Measurements from ENCODE around the gene IP6K3.

The IP6K3 gene

DNA sequence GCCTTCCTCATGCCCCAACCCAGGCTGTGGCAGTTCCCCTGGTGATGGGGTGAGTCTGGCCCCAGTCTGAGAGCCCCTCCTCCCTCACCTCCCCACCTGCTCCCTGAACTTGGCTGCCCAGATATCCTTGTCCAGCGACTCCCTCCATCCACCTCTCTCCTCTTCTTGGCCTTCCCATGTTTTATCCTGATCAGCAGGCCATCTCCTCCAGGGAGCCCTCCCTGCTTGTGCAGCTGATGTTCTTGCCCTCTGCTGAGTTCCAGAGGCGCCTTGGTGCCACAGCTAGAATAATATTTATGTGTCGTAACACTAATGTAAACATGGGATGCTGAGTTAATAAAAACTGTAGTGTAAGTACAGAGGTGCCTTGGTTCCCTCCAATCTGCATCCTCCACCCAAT lies 10.4 kb upstream of the IP6K3 start:
- TF ChIP-seq, protein P1, sequence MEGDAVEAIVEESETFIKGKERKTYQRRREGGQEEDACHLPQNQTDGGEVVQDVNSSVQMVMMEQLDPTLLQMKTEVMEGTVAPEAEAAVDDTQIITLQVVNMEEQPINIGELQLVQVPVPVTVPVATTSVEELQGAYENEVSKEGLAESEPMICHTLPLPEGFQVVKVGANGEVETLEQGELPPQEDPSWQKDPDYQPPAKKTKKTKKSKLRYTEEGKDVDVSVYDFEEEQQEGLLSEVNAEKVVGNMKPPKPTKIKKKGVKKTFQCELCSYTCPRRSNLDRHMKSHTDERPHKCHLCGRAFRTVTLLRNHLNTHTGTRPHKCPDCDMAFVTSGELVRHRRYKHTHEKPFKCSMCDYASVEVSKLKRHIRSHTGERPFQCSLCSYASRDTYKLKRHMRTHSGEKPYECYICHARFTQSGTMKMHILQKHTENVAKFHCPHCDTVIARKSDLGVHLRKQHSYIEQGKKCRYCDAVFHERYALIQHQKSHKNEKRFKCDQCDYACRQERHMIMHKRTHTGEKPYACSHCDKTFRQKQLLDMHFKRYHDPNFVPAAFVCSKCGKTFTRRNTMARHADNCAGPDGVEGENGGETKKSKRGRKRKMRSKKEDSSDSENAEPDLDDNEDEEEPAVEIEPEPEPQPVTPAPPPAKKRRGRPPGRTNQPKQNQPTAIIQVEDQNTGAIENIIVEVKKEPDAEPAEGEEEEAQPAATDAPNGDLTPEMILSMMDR (IDR thresholded peaks at IDR 0.05; ENCODE audit: control extremely low read depth, extremely low read depth, low read depth, missing control alignments) = no peak
- POLR2A ChIA-PET = no interaction called here
- DNase-seq (ENCODE audit: extremely low spot score) = no peak
- CTCF ChIA-PET = interaction anchor here (1.1 to 8.3 kb wide), 4 partner anchors 12 to 56 kb away, joined by 3 to 78 read pairs (median 14); no protein-coding TSS in a partner anchor

DNA sequence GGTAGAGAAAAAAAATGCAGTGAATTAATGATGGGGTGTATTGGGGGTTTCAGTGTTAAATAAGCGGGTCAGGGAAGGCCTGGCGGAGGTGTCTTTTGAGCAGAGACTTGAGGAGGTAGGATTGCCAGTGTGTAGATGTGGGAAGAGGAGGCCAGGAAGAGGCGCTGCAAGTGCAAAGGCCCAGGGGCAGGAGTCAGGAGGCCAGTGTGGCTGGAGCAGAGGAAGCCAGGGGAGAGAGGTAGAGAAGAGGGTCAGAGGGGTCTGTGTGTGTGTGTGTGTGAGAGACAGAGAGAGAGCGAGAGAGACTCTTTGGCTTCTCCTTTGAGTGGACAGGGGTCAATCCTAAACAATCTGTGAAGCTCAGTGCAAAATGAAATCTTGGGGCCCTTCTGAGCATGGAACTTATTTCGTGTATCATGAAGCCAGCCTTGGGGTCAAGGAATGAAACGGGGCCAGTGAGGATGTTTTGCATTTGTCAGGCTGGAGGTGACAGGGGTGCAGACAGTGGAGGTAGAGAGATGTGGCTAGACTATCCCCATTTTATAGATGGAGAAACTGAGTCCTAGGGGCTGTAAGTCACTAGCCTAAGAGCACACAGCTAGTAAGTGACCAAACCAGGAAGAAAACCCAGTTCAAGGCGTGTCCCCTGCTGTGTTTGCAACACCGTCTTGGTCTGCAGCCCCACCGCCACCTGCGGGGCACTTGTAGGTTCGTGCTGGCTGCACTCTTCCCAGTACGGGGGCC lies 9.7 kb upstream of the IP6K3 start:
- POLR2A ChIA-PET = no interaction called here
- no peak for DNase-seq (ENCODE audit: extremely low spot score)
- TF ChIP-seq, protein P1 (IDR thresholded peaks at IDR 0.05; ENCODE audit: control extremely low read depth, extremely low read depth, low read depth, missing control alignments) = no peak
- CTCF ChIA-PET = interaction anchor here (1.3 to 8.3 kb wide), 3 partner anchors 12 to 56 kb away, joined by 3 to 78 read pairs (median 24); no protein-coding TSS in a partner anchor

DNA sequence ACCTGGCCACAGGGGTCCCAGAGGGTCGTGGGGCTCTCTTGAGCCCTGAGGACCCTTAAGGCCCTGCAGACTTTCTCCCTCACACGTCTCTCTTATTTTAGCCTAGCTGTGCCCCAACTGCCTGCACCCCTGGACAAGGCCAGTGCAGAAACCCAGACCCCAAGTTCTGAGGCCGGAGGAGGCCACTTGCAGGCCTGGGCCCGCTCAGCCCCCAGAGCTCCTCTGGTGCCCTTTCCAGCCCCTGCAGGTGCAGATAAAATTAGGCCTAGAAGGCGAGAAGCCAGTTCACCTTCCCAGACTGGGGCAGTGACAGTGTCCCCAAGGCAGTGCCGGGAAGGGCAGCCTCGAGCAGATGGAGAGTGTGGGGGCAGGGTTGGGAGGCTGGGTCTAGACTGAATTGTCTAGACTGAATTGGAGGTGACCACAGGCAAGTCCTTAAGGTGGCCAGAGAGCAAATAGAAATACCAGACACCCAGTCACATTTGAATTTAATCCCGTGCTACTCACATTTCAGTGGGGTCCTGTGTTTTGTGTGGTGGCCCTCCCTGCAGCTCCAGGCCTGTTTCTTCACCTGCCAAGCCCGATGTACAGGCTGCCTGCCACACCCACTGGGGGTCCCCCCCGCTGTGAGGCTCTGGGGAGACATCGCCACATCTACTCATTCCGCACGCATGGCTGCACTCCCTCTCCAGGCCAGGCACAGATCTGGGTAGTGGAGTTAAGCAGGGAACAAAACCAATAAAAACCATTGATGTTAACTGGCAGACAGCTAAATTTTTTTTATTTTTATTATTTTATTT lies 8.6 kb upstream of the IP6K3 start:
- TF ChIP-seq, protein P1 (IDR thresholded peaks at IDR 0.05; ENCODE audit: control extremely low read depth, extremely low read depth, low read depth, missing control alignments) = no peak

DNA sequence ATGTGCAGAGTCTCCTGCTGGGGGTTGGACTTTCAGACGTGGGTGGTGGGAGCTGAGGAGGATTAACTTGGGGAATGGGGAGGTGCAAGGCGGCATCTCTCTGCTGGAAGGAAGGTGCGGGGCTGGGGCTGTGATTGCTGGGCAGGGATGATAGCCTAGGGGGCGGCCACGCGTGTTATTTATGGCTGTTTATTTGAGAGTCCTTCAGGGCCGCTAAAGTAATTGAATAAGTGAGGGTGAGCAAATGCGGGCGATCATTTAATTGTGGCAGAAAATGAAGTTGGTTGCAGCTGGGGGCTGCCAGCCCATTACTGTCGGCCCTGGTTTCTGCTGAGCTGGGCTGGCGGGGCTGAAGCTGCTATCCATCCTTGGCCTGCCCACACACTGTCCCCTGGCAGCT lies 7.5 kb upstream of the IP6K3 start:
- no peak for DNase-seq (ENCODE audit: extremely low spot score)
- ChIA-PET POLR2A (no interaction called here), CTCF (interaction anchor here (1.5 to 5.3 kb wide), 3 partner anchors 10 to 17 kb away, joined by 3 to 24 read pairs (median 9); no protein-coding TSS in a partner anchor)
- TF ChIP-seq, protein P1 (IDR thresholded peaks at IDR 0.05; ENCODE audit: control extremely low read depth, extremely low read depth, low read depth, missing control alignments) = no peak

More for the DNA sequence above, 8.6 kb upstream of the IP6K3 start:
- no peak for DNase-seq (ENCODE audit: extremely low spot score)
- ChIA-PET POLR2A (no interaction called here), CTCF (interaction anchor here (1.5 to 5.3 kb wide), 3 partner anchors 11 to 16 kb away, joined by 3 to 24 read pairs (median 9); no protein-coding TSS in a partner anchor)

DNA sequence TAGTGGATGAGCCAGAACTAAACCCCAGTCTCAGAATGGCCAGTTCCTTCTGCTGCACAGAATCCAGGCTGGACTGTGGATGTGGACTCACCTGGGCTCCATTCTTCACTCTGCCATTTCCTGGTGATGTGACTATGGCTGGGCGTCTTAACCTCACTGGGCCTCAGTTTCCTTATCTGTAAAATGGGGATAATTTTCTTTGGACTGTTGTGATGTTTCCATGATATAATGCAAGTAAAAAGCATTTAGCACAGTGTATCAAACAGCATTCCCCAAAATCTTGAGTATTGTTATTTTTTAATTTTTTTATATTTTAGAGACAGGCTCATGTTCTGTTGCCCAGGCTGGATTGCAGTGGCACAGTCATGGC lies 5.9 kb upstream of the IP6K3 start:
- CTCF ChIA-PET = interaction anchor here (0.8 to 1.5 kb wide), 3 partner anchors 9 to 17 kb away, joined by 3 to 4 read pairs (median 3); no protein-coding TSS in a partner anchor
- POLR2A ChIA-PET = no interaction called here
- DNase-seq (ENCODE audit: extremely low spot score) = no peak
- TF ChIP-seq, protein P1 (IDR thresholded peaks at IDR 0.05; ENCODE audit: control extremely low read depth, extremely low read depth, low read depth, missing control alignments) = no peak
